SJSA1 (cell line): ENCODE data around the gene LBR. TPM values are rescaled to one million over a fixed set of nuclear protein-coding genes. Genes with fewer than 3 reads are reported as not detected.

Experiments
- DNase-seq, 2 experiments: peaks; one replicate each; pipeline ENCODE4 v3.0.0-alpha.2; 2015 to 2020; ENCODE audit warnings: low spot score in 2 of 2, low read depth in 1 of 2
- H3K27ac ChIP-seq: fragments of 250-450 bp; sonication (Bioruptor Pico); 2 replicates; pipeline ENCODE4 v1.5.1; 2020; ENCODE audit warnings: mild to moderate bottlenecking, moderate library complexity
- H3K27me3 ChIP-seq: fragments of 250-450 bp; sonication (Bioruptor Pico); replicated peaks from 2 replicates; pipeline ENCODE4 v1.5.1; 2020; ENCODE audit warnings: mild to moderate bottlenecking, moderate library complexity
- H3K36me3 ChIP-seq: fragments of 250-450 bp; sonication (Bioruptor Pico); 2 replicates; pipeline ENCODE4 v1.5.1; 2020; ENCODE audit warnings: mild to moderate bottlenecking
- H3K4me1 ChIP-seq: fragments of 250-450 bp; sonication (Bioruptor Pico); replicated peaks from 2 replicates; pipeline ENCODE4 v1.6.1; 2021; ENCODE audit warnings: mild to moderate bottlenecking
- H3K4me3 ChIP-seq: fragments of 250-450 bp; sonication (Bioruptor Pico); 2 replicates; pipeline ENCODE4 v1.5.1; 2020; ENCODE audit warnings: mild to moderate bottlenecking
- H3K9me3 ChIP-seq: fragments of 250-450 bp; sonication (Bioruptor Pico); replicated peaks from 2 replicates; pipeline ENCODE4 v1.5.1; 2020; ENCODE audit warnings: mild to moderate bottlenecking
- total RNA-seq: library from RNA; depleted of rRNA; stranded (reverse); fragments of >200 nt; shearing (Covaris generic); gene quantifications from 2 replicates; pipeline ENCODE4 v1.2.3, GENCODE V29; 2014

LBR gene
- total RNA-seq, 1 experiment from 2014 or later = 66.8 TPM

DNA sequence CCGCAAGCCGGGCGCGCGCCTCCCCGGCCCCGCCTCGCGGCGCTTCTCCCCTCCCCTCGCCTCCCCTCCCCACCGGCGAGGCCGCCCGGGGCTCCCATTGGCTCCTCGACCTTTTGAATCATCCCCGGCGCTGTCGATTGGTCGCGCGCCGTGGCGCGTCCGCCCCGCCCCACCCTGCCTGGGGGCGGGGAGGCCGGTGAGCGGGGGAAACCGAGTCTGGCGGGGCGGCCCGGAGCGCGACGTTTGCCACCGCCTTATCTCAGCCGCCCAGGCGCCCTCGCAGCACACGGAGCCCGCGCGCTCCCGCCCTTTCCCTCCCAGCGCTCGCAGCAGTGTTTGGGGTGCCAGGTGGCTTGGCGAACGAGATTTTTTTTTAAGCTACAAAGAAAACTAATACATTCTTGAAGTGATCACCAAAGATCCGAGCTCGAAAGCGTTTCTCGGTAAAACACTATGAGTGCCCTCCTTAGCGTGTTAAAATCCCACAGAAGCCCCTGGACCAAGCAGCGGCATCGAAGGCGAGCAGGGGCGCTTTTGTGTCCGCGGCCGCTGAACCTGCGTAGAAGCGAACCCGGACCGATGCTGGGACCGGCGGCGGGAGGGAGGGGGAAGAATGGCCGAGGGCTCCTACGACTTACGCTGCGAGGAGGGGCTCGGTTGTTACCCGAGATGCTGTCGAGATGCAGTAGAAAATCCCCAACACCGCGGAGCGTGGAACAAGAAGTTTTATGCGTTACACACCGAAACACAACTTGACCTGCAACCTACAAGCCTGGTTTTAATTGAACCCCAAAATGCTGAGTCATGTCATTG lies 436 bp upstream of the LBR start:
- H3K27ac ChIP-seq = peak overlapping the region; percentile 81
- DNase-seq = peak; percentile 85 to 92
- H3K36me3 ChIP-seq = peaks cover 8% of the 10 kb centered on the region
- peaks cover 40% of the 10 kb centered on the region for H3K4me1 ChIP-seq
- no peaks in the 10 kb centered on the region for H3K27me3 ChIP-seq
- no peaks in the 10 kb centered on the region for H3K9me3 ChIP-seq
- H3K4me3 ChIP-seq = peak overlapping the region; percentile 92

DNA sequence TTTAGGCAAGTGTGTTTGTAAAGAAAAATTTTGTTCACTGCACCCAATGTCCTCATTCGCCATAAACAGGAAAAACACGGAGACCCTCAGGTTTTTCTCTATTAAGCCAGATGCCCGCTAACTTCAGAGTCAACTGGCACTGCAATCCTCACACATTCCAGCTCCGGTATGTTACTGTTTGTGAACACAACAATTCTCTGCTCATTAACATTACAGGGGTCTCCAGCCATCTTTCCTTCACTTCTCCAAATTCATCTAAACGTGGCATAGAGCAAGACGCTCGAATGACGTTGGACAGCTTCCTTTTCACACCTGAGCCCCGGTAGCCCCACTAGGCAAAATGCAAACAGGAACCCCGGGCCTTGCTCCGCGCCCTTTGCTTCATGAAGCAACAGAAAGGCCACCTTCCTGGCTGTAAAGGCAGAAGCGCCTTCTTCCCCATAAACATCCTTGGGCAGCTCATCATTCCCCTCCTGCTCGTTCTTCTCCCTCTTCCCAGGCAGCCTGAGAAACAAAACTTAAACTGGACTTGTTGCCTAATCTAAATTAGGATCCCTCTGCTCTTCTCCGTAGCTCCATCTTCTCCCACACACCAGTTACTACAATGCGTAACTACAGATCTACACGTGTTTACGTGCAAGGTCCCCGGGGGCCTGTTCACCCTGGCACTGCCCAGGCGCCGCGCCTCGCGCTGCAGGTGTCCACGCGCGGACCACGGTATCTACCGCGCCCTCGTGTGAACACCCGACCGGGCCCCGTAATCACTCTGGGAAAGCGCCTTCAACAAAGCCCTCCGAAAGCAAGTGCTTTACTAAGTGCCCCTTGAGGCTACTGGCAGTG lies 1.2 kb downstream of the LBR start:
- peak in 1 of 2 experiments; percentile 45 for DNase-seq
- peaks cover 40% of the 10 kb centered on the region for H3K4me1 ChIP-seq
- peaks cover 21% of the 10 kb centered on the region for H3K36me3 ChIP-seq
- H3K27ac ChIP-seq = peak overlapping the region; percentile 86; the same call in 1 of the 2 replicates
- H3K9me3 ChIP-seq = no peaks in the 10 kb centered on the region
- H3K27me3 ChIP-seq = no peaks in the 10 kb centered on the region
- peak overlapping the region; percentile 92 for H3K4me3 ChIP-seq

DNA sequence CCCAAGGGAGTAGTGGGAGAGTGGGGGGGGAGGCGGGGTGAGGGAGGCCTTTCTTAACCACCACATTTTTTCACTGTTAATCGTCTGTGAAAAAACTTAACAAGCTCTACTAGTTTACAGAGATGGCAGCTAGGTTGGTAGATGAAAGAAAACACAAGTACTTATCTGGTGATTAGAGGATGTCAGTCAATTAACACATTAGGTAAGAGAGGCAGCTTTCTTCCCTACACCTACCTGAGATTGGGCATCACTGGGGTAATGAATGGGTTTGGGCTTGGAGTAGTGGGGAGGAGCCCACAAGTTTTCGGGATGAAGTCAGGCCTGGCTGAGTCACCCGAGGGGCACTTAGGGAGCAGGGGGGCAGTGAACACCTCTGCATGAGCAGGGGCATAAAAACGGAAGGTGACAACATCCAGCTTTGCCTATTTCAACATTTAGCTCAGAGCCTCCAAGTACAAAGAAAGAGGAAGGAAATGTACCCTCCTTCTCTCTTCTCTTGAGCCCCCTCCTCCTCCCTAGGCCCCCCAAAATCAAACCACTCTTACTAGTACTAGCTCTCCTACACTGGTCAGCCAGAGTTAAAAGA lies 2.5 kb downstream of the LBR start:
- Histone ChIP-seq H3K4me1 (peaks cover 40% of the 10 kb centered on the region), H3K27me3 (no peaks in the 10 kb centered on the region), H3K27ac (peak overlapping the region; percentile 86), H3K9me3 (no peaks in the 10 kb centered on the region), H3K36me3 (peaks cover 32% of the 10 kb centered on the region), H3K4me3 (no peak overlapping the region; the same call in 1 of the 2 replicates)
- DNase-seq = peak; percentile 79 to 83

DNA sequence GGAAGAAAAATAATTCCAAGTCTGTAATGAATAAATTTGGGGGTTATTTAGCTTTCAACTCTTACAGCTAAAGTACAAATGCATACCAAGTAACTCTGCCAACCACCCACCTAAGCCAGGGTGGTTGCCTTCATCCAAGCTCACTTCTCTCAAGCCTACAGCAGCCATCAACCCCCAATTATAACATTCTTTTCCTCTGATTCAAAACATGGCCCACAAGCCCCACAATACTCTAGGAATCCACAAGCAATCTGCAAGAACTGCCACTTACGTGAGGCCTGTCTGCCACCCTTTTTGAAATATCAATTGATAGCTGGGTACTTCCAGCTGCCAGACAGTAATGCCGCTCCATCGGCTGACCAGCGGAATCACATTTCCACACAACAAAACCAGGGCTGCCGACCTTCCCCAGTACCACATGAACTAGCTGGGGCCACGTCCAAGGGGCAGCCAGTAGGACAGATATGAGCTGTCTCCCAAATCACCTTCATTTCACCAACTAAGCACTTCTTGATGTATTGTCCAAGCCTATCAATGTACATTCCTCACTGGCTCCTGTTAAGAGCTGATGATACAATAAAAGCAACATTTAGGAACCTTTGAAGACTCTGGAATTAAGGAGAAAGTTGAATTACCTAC lies 3.2 kb downstream of the LBR start:
- no peaks in the 10 kb centered on the region for H3K27me3 ChIP-seq
- no peaks in the 10 kb centered on the region for H3K9me3 ChIP-seq
- peak; percentile 69 to 80 for DNase-seq
- peaks cover 40% of the 10 kb centered on the region for H3K4me1 ChIP-seq
- peaks cover 33% of the 10 kb centered on the region for H3K36me3 ChIP-seq
- peak overlapping the region; percentile 4; the same call in 1 of the 2 replicates for H3K4me3 ChIP-seq
- peak overlapping the region; percentile 86 for H3K27ac ChIP-seq

DNA sequence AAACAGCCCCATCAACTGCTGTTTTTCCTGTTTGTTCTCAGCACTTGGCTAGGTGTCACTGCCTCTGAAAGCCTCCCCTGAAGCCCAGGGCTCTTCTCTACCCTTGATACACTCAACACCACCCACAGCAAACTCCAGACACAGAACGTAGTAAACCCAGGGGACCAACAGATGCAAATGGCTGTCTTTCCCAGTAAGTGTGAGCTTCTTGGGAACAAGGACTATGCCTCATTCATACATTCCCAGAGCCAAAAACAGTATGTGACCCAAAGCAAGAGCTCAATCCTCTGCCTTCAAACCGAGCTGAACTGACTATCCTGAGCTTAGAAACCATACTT lies 4.4 kb downstream of the LBR start:
- no peaks in the 10 kb centered on the region for H3K27me3 ChIP-seq
- no peak overlapping the region for H3K4me3 ChIP-seq
- H3K9me3 ChIP-seq = no peaks in the 10 kb centered on the region
- peaks cover 37% of the 10 kb centered on the region for H3K4me1 ChIP-seq
- H3K36me3 ChIP-seq = peaks cover 41% of the 10 kb centered on the region
- no peak for DNase-seq
- no peak overlapping the region for H3K27ac ChIP-seq

DNA sequence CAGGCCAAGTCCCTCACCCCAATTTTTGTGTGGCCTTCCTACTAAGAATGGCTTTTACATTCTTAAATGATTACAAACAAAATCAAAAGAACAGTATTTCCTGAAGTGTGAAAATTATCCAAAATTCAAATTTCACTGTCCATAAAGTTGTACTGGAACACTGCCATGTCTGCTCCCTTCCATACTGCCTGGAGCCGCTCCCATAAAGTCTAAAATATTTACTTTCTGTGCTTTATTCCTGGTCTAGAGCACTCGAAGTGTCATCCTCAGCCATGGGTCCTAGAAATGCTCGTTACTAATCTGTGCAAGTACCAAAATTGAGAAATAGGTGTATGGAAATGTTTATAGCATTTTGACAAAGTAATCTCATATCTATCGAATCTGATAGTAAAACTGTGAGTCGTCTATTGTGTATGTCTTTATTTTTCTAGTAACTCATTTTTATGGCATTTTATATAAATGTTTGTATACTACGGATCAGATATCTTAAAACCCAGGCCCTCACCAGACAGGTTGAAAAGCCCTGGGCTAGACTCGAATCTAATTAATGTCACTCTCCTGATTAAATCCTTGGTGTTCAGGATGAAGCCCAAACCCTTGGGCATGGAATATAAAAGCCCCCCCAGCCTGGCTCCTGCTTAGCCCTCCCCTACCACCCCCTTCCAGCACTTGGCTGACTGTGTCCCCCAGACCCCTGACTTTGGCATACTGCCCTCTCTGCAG lies 4.9 kb downstream of the LBR start:
- H3K27ac ChIP-seq = no peak overlapping the region
- DNase-seq = no peak

DNA sequence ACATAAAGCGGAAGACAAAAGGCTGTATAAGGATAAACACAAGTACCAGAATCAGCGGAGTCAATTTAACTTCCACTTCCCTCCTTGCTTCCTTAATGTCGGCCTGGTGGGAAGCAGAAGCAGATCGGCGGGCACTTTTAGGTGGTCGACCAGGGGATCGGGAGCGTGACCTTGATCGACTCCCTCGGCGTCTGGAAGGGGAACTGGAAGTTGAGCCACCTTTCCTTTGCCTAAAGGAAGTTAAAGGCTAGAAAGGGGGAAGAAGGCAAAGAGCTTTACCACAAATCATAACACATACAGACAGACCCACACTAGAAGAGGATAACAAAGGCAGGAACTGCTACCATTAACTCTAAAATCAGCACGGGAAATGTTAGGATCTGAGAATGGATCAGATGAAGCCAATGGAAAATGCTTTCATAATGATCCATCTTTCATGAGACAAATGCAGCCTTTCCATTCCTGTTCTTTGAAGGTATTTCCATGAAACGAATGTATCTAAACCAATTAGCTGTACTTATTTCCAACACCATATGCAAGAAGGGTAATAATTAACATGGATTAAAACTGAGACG lies 5.7 kb downstream of the LBR start:
- no peak overlapping the region for H3K27ac ChIP-seq
- H3K4me3 ChIP-seq = no peak overlapping the region
- H3K36me3 ChIP-seq = peaks cover 48% of the 10 kb centered on the region
- no peaks in the 10 kb centered on the region for H3K27me3 ChIP-seq
- peaks cover 37% of the 10 kb centered on the region for H3K4me1 ChIP-seq
- H3K9me3 ChIP-seq = no peaks in the 10 kb centered on the region
- no peak for DNase-seq

More for the DNA sequence above, 4.9 kb downstream of the LBR start:
- Histone ChIP-seq H3K27me3 (no peaks in the 10 kb centered on the region), H3K36me3 (peaks cover 46% of the 10 kb centered on the region), H3K9me3 (no peaks in the 10 kb centered on the region), H3K4me3 (no peak overlapping the region), H3K4me1 (peaks cover 37% of the 10 kb centered on the region)

DNA sequence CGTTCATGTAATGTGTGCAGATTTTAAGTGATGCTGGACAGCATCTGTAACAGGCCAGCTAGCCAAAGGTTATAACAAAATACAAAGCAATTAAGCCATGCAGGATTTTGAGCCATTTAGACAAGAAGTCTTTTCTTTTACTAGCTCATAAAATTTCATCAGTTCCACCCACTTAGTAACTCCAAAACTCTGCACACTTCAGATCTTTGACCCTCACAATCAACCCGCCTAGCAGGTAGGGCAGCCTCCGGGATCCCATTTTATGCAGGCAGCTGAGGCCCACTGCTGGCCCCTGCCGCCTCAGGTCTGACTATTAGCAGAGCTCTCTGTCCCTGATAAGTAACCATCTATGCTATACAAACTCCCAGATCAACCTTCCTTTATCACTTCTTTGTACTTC lies 9.2 kb downstream of the LBR start:
- Histone ChIP-seq H3K27ac (no peak overlapping the region), H3K4me3 (no peak overlapping the region), H3K36me3 (peaks cover 74% of the 10 kb centered on the region), H3K9me3 (no peaks in the 10 kb centered on the region), H3K27me3 (no peaks in the 10 kb centered on the region), H3K4me1 (peaks cover 4% of the 10 kb centered on the region)
- no peak for DNase-seq

DNA sequence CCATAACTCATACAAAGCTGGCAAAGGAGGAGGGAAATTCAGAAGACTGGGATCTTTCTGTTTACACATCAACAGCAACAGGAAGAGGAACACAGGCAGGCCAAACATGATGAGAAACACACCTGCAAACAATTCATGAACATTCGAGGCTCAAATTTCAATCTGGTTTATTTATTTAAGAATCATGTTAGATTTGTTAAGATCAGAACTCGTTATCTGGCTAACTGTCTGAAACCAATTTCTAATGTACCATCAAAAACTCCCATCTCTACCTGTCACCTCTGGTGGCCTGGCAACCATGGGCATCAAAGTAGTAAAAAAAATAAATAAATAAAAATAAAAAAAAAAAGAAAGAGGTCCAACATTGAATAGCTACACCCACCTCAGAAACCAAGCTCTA lies 9.8 kb downstream of the LBR start:
- H3K4me1 ChIP-seq = no peaks in the 10 kb centered on the region; the same call in 1 of the 2 replicates
- H3K4me3 ChIP-seq = no peak overlapping the region
- H3K9me3 ChIP-seq = no peaks in the 10 kb centered on the region
- no peak for DNase-seq
- no peak overlapping the region for H3K27ac ChIP-seq
- H3K27me3 ChIP-seq = no peaks in the 10 kb centered on the region
- H3K36me3 ChIP-seq = peaks cover 79% of the 10 kb centered on the region

DNA sequence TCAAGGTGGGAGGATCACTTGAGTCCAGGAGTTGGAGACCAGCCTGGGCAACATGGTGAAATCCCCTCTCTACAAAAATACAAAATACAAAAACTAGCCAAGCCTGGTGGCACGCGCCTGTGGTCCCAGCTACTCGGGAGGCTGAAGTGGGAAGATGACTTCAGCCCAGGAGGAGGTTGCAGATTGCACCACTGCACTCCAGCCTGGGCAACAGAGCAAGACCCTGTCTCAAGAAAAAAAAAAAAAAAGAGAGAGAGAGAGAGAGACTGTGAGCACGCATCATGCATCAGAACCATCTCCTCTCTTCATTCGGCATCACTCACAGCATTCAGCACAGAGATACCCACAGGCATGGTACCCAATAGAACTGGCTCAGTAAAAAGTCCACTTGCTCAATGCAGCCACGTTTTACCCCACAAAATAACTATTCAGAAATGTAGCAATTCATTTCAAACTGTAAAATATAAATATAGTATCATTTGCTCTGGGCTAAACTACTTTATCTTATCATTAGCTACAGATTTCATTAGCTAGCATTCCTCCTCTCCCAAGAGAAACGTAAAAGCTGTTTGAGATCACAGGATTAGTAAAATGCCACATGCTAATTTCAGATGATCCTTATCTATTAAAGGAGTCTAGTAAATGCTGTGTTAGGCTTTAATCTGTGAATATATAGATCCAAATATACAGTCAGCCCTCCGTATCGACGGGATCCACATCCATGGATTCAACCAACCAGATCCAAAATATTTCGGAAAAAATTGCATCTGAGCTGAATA lies 11.7 kb downstream of the LBR start:
- Histone ChIP-seq H3K27me3 (no peaks in the 10 kb centered on the region), H3K4me3 (no peak overlapping the region), H3K9me3 (no peaks in the 10 kb centered on the region), H3K36me3 (peaks cover 79% of the 10 kb centered on the region), H3K27ac (no peak overlapping the region), H3K4me1 (no peaks in the 10 kb centered on the region)
- DNase-seq = no peak

DNA sequence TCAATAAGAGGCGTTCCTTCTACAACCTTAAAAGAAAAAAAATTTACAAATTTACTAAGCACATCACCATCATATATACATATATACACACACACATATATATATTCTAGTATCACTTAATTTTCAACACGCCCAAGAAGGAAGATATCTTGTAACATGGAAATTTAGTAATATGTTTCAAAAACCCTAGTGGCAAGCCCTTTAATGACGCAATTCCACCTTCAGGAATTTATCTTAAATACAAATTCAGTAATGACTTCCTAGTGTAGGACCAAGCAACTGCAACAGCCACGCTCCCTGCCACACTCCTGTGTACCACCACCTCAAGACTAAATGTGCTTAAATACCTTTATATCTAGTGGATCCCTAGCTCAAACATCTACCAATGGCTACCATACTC lies 12.5 kb downstream of the LBR start:
- Histone ChIP-seq H3K9me3 (no peaks in the 10 kb centered on the region), H3K27ac (no peak overlapping the region), H3K27me3 (no peaks in the 10 kb centered on the region), H3K4me3 (no peak overlapping the region), H3K36me3 (peaks cover 81% of the 10 kb centered on the region), H3K4me1 (no peaks in the 10 kb centered on the region)
- no peak for DNase-seq

DNA sequence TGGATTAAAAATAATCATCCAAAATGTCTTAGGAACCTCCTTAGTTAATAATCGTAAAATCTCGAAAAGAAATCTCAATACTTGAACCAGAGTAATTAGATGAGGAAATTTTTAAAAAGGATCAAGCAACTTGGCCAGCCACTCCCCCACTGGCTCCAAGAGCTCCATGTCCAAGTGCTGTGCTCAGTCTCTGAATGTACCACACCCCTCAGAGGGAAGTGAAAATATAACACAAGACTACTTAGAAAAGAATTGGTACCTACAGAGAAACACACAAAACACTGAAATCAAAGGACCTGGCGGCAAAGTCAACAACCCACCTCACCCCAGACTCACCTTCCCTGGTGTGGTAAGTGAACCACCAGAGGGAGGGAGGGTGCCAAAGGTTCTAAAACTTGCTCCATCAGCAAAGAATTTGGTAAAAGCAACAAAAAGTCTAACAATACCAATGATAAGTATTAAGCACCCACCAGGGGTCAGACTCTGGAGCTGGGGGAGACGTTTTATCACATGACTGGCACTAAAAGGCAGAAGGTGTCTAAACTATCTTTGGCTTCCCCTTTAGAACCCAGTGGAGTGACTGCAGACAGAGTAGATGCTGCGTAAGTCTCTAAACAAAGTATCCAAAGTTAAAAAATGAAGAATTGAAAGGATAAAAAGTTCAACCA lies 14.0 kb downstream of the LBR start:
- no peaks in the 10 kb centered on the region for H3K4me1 ChIP-seq
- H3K27me3 ChIP-seq = no peaks in the 10 kb centered on the region
- H3K36me3 ChIP-seq = peaks cover 88% of the 10 kb centered on the region
- H3K27ac ChIP-seq = no peak overlapping the region
- no peak overlapping the region for H3K4me3 ChIP-seq
- no peaks in the 10 kb centered on the region for H3K9me3 ChIP-seq
- no peak for DNase-seq
